H9 (cell line): ENCODE results near the gene C3orf22. TPM values are rescaled to one million over a fixed set of nuclear protein-coding genes. Genes with fewer than 3 reads are reported as not detected.

ENCODE experiments used
- DNase-seq: peaks from one replicate; pipeline ENCODE4 v3.0.0-alpha.2; 2017
- H2AFZ ChIP-seq: one replicate; pipeline ENCODE4 v1.6.1; 2013; ENCODE audit warnings: mild to moderate bottlenecking, low read length, control low read depth, moderate library complexity
- H2AK5ac ChIP-seq: 2 replicates; pipeline ENCODE4 v1.6.1; 2013; ENCODE audit warnings: low read length, control low read depth, mixed read lengths; ENCODE audit not compliant: insufficient read length
- H2BK120ac ChIP-seq: one replicate; pipeline ENCODE4 v1.6.1; 2013; ENCODE audit warnings: low read depth, mild to moderate bottlenecking, low read length, control low read depth, inconsistent platforms; ENCODE audit not compliant: poor library complexity, severe bottlenecking
- H2BK12ac ChIP-seq: 2 replicates; pipeline ENCODE4 v1.6.1; 2013; ENCODE audit warnings: low read length, control low read depth, mixed read lengths, low read depth; ENCODE audit not compliant: insufficient read length
- H2BK15ac ChIP-seq: 2 replicates; pipeline ENCODE4 v1.6.1; 2013; ENCODE audit warnings: low read depth, low read length, control low read depth
- H2BK20ac ChIP-seq: one replicate; pipeline ENCODE4 v1.6.1; 2013; ENCODE audit warnings: low read depth, mild to moderate bottlenecking, low read length, control low read depth, inconsistent platforms; ENCODE audit not compliant: poor library complexity, severe bottlenecking
- H2BK5ac ChIP-seq: 2 replicates; pipeline ENCODE4 v1.6.1; 2013; ENCODE audit warnings: low read length, control low read depth, mixed read lengths; ENCODE audit not compliant: insufficient read length
- H3K14ac ChIP-seq: 2 replicates; pipeline ENCODE4 v1.6.1; 2013; ENCODE audit warnings: low read length, control low read depth; ENCODE audit not compliant: insufficient read depth
- H3K18ac ChIP-seq: 2 replicates; pipeline ENCODE4 v1.6.1; 2013; ENCODE audit warnings: low read depth, mild to moderate bottlenecking, mixed read lengths, low read length, control low read depth; ENCODE audit not compliant: insufficient read length
- H3K23ac ChIP-seq: 2 replicates; pipeline ENCODE4 v1.6.1; 2013; ENCODE audit warnings: low read length, control low read depth, mixed read lengths, low read depth; ENCODE audit not compliant: insufficient read length
- H3K23me2 ChIP-seq: 2 replicates; pipeline ENCODE4 v1.6.1; 2013; ENCODE audit warnings: low read depth, mild to moderate bottlenecking, mixed read lengths, low read length, control low read depth; ENCODE audit not compliant: insufficient read length, poor library complexity, severe bottlenecking
- H3K27ac ChIP-seq: 2 replicates; pipeline ENCODE4 v1.5.1; 2013; ENCODE audit warnings: low read length, control low read depth, mixed read lengths, low read depth; ENCODE audit not compliant: insufficient read length
- H3K27me3 ChIP-seq: 2 replicates; pipeline ENCODE4 v1.6.1; 2013; ENCODE audit warnings: low read length, control low read depth, inconsistent platforms; ENCODE audit not compliant: insufficient read depth
- H3K4ac ChIP-seq: 2 replicates; pipeline ENCODE4 v1.6.1; 2013; ENCODE audit warnings: low read depth, mild to moderate bottlenecking, control low read depth, inconsistent platforms, low read length, moderate library complexity
- H3K4me1 ChIP-seq: 2 replicates; pipeline ENCODE4 v1.6.1; 2013; ENCODE audit warnings: low read length, control low read depth, inconsistent platforms; ENCODE audit not compliant: insufficient read depth
- H3K4me2 ChIP-seq: 2 replicates; pipeline ENCODE4 v1.6.1; 2013; ENCODE audit warnings: low read length, control low read depth, mixed read lengths; ENCODE audit not compliant: insufficient read length, insufficient read depth
- H3K56ac ChIP-seq: 2 replicates; pipeline ENCODE4 v1.6.1; 2013; ENCODE audit warnings: low read depth, mild to moderate bottlenecking, mixed read lengths, low read length, control low read depth; ENCODE audit not compliant: insufficient read length
- H3K79me1 ChIP-seq: 2 replicates; pipeline ENCODE4 v1.6.1; 2013; ENCODE audit warnings: low read depth, mild to moderate bottlenecking, moderate library complexity, low read length, control low read depth, inconsistent platforms; ENCODE audit not compliant: insufficient read depth, poor library complexity, severe bottlenecking
- H3K79me2 ChIP-seq: 2 replicates; pipeline ENCODE4 v1.6.1; 2013; ENCODE audit warnings: low read length, control low read depth, inconsistent platforms; ENCODE audit not compliant: insufficient read depth
- H3K9ac ChIP-seq: 2 replicates; pipeline ENCODE4 v1.6.1; 2013; ENCODE audit warnings: low read length, control low read depth, mixed read lengths; ENCODE audit not compliant: insufficient read length; ENCODE audit errors: extremely low read depth
- H3K9me3 ChIP-seq: one replicate; pipeline ENCODE4 v1.6.1; 2013; ENCODE audit warnings: low read depth, low read length, inconsistent platforms; ENCODE audit not compliant: control insufficient read depth
- H3T11ph ChIP-seq: one replicate; pipeline ENCODE4 v1.6.1; 2013; ENCODE audit warnings: mild to moderate bottlenecking, low read length, control low read depth, inconsistent platforms
- H4K20me1 ChIP-seq: one replicate; pipeline ENCODE4 v1.6.1; 2013; ENCODE audit not compliant: control insufficient read depth, insufficient read length, insufficient read depth
- H4K5ac ChIP-seq: 2 replicates; pipeline ENCODE4 v1.6.1; 2013; ENCODE audit warnings: low read depth, mild to moderate bottlenecking, mixed read lengths, low read length, control low read depth; ENCODE audit not compliant: insufficient read length
- H4K8ac ChIP-seq: replicated peaks from 2 replicates; pipeline ENCODE4 v1.6.1; 2013; ENCODE audit warnings: low read length, control low read depth, mixed read lengths, low read depth; ENCODE audit not compliant: insufficient read length
- H4K91ac ChIP-seq: 2 replicates; pipeline ENCODE4 v1.6.1; 2013; ENCODE audit warnings: low read depth, mild to moderate bottlenecking, moderate library complexity, mixed read lengths, low read length, control low read depth; ENCODE audit not compliant: insufficient read length
- H3K27ac Mint-ChIP-seq, 3 experiments: 2 replicates in 2 of 3; 3 replicates in 1 of 3; pipeline ENCODE4 v1.8.0; 2020 to 2021; ENCODE audit warnings: mixed read lengths in 3 of 3, mild to moderate bottlenecking in 1 of 3, moderate library complexity in 1 of 3
- H3K27me3 Mint-ChIP-seq: 2 replicates; pipeline ENCODE4 v1.8.0; 2021; ENCODE audit warnings: low read depth, mild to moderate bottlenecking, moderate library complexity, mixed read lengths
- H3K36me3 Mint-ChIP-seq, 3 experiments: 2 replicates in 2 of 3; 3 replicates in 1 of 3; pipeline ENCODE4 v1.8.0; 2020 to 2021; ENCODE audit warnings: low read depth in 3 of 3, mixed read lengths in 3 of 3; ENCODE audit not compliant: insufficient read depth in 1 of 3
- H3K4me1 Mint-ChIP-seq, 2 experiments: 2 replicates each; pipeline ENCODE4 v1.8.0; 2020; ENCODE audit warnings: mixed read lengths in 2 of 2
- H3K4me3 Mint-ChIP-seq, 2 experiments: 2 replicates in 1 of 2; 3 replicates in 1 of 2; pipeline ENCODE4 v1.8.0; 2020 to 2021; ENCODE audit warnings: mild to moderate bottlenecking in 2 of 2, mixed read lengths in 2 of 2, moderate library complexity in 1 of 2
- H3K9me3 Mint-ChIP-seq, 2 experiments: 2 replicates in 1 of 2; 3 replicates in 1 of 2; pipeline ENCODE4 v1.8.0; 2020; ENCODE audit warnings: mild to moderate bottlenecking in 2 of 2, mixed read lengths in 2 of 2, moderate library complexity in 1 of 2
- CTCF ChIP-seq: fragments of 200-600 bp; sonication (generic); conservative IDR thresholded peaks from 3 replicates; pipeline ENCODE4 v1.8.0; 2021; ENCODE audit warnings: antibody characterized with exemption, mild to moderate bottlenecking
- WGBS: extraction: QIAGEN DNeasy Blood & Tissue Kit; methylation state at CpG from one replicate; pipeline ENCODE4 v1.1.7; 2013; ENCODE audit warnings: missing lambda C conversion rate, low lambda C conversion rate, mixed read lengths; ENCODE audit not compliant: insufficient read length; ENCODE audit errors: extremely low coverage; 5-methylcytosine and 5-hydroxymethylcytosine counted together
- total RNA-seq: library from RNA; stranded (reverse); gene quantifications from 2 replicates; pipeline ENCODE4 v1.2.1, GENCODE V29; 2021

C3orf22 gene
- total RNA-seq, 1 experiment from 2014 or later = not detected

GRCh38 chr3:126540951-126541627 lies 17.6 kb downstream of the C3orf22 start:
- H2AFZ ChIP-seq = no peak overlapping the region
- H3T11ph ChIP-seq = no peak overlapping the region
- peaks cover 0 to 3% (median 0%) of the 10 kb centered on the region in 3 experiments; a peak in 2 of 7 replicates for H3K36me3 Mint-ChIP-seq
- H3K9me3 ChIP-seq = no peaks in the 10 kb centered on the region
- H4K8ac ChIP-seq = no peak overlapping the region
- no peak overlapping the region for H3K4me2 ChIP-seq
- no peak overlapping the region for H3K4ac ChIP-seq
- DNase-seq = peak; percentile 25
- H3K27ac ChIP-seq = no peak overlapping the region
- H3K56ac ChIP-seq = no peak overlapping the region
- H3K18ac ChIP-seq = no peak overlapping the region
- H3K27me3 Mint-ChIP-seq = no peaks in the 10 kb centered on the region; the same call in 1 of the 2 replicates
- no peak overlapping the region for H4K91ac ChIP-seq
- H3K23me2 ChIP-seq = no peaks in the 10 kb centered on the region
- no peak overlapping the region for H3K27ac Mint-ChIP-seq
- TF ChIP-seq CTCF = no peak
- no peak overlapping the region for H3K9ac ChIP-seq
- H3K4me1 Mint-ChIP-seq = peaks cover 0 to 6% of the 10 kb centered on the region in 2 experiments; a peak in 2 of 4 replicates
- no peaks in the 10 kb centered on the region for H3K4me1 ChIP-seq
- no peaks in the 10 kb centered on the region for H3K27me3 ChIP-seq
- H4K5ac ChIP-seq = no peak overlapping the region
- no peak overlapping the region for H2BK5ac ChIP-seq
- no peak overlapping the region for H2BK12ac ChIP-seq
- WGBS = no CpG with 5 or more reads among the region's 24 CpGs
- H3K79me1 ChIP-seq = no peaks in the 10 kb centered on the region
- H2AK5ac ChIP-seq = no peak overlapping the region
- no peaks in the 10 kb centered on the region for H3K79me2 ChIP-seq
- no peaks in the 10 kb centered on the region for H3K9me3 Mint-ChIP-seq
- H3K23ac ChIP-seq = no peak overlapping the region
- H3K14ac ChIP-seq = no peak overlapping the region
- H2BK20ac ChIP-seq = no peak overlapping the region
- H3K4me3 Mint-ChIP-seq = no peak overlapping the region
- no peak overlapping the region for H2BK120ac ChIP-seq
- H4K20me1 ChIP-seq = peaks cover 3% of the 10 kb centered on the region
- no peak overlapping the region for H2BK15ac ChIP-seq
